H1 (cell line): Measurements from ENCODE around the gene AGBL1. TPM values are rescaled to one million over a fixed set of nuclear protein-coding genes. Genes with fewer than 3 reads are reported as not detected.

Source experiments
- KDM1A ChIP-seq: fragments of 200-600, 300-600 bp; sonication (generic); IDR thresholded peaks from 2 replicates; pipeline ENCODE4 v1.7.1; 2016; ENCODE audit warnings: mild to moderate bottlenecking, low read length, borderline replicate concordance
- polyA plus RNA-seq, 7 experiments: library from polyadenylated mRNA; depleted of rRNA in 3 of 7; stranded (reverse) in 5 of 7; unstranded in 2 of 7; fragments of >200 nt in 5 of 7; fragments of 200-250 nt in 2 of 7; gene quantifications; 1 replicate in 5 of 7; 2 replicates in 1 of 7; 4 replicates in 1 of 7; pipeline versions ENCODE4 v1.2.1 to v1.2.3, GENCODE V29; 2011 to 2013; ENCODE audit warnings: missing spikeins in 2 of 7, mixed read lengths in 2 of 7
- total RNA-seq: library from RNA; stranded (reverse); fragmentation: NEBNext Ultra II Directional; extraction: Animal tissue kit (Norgen Biotek cat#: 25700); gene quantifications from 2 replicates; pipeline ENCODE4 v1.2.1, GENCODE V29; 2021

Gene AGBL1
- total and polyA plus RNA-seq, 2 of the 8 experiments (the other 6 are each of a cell fraction or from before 2014, with no cell fraction given): not detected

DNA sequence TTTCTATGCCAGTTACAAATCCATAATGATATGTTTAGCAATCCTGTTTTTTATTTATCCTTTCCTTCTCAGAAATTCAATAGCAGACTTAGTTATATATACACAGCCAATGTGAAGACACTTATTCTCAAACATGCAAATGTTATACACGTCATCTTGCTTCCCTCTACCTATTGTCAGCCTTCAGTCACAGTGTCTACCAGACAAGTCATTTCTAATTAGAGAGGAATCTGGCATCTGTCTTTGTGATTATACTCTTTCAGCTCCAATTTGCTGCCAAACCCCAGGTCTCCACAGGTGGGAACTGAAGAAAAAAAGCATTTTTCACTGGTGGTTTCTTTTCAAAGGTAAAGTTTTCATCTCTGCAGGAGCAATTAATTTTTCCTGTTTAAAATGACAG lies 793.1 kb downstream of the AGBL1 start (continued):
- no peak for TF ChIP-seq KDM1A
